Measurements from ENCODE around the gene MAPK8IP3. TPM values are rescaled to one million over a fixed set of nuclear protein-coding genes. Genes with fewer than 3 reads are reported as not detected.

MAPK8IP3 gene
- total RNA-seq, 2 experiments from 2014 or later = 146 to 157 TPM

DNA sequence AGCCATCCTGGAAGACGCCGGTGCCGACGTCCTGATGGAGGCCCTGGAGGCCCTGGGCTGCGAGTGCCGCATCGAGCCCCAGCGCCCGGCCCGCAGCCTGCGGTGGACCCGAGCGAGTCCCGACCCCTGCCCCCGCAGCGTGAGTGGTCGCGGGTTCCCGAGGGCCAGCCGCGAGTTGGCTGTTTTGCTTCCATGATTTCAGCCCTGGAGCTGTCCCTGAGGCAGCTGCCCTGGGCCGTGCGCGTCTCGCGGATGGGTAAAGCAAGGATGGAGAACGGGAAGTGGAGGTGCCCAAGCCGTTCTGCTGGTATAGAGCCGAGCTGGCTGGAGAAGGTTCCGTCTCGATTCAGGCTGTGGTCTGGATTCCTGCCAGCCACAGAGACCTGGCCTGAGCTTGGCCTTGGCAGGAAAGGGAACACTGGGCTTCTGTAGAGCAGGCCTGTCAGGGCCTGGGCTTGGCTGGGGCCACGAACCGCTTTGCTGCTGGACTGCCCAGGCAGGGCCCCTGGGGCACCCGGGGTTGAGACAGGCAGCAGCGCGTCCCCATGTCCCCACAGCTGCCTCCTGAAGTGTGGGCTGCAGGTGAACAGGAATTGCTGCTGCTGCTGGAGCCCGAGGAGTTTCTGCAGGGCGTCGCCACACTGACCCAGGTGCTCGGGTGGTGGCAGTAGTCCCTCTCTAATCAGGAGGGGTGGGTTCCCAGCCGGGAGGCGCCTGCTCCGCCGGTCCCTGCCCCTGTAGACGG is 67.9 kb downstream of the MAPK8IP3 start:
- POLR2A ChIA-PET = interaction anchor here (1.0 to 6.3 kb wide), 4 partner anchors 9 to 191 kb away, joined by 3 to 88 read pairs (median 4); partner anchors contain the start of genes FAHD1, MAPK8IP3, NUBP2 and RPS2
- no peaks in the 10 kb centered on the region for H3K9me3 Mint-ChIP-seq
- H3K4me3 Mint-ChIP-seq = peak overlapping the region; percentile 99
- H3K36me3 Mint-ChIP-seq = peaks cover 4% of the 10 kb centered on the region
- no peak for DNase-seq
- H3K27me3 Mint-ChIP-seq = no peaks in the 10 kb centered on the region
- ATAC-seq (ENCODE audit: low read depth) = peak; percentile 7
- H3K4me1 Mint-ChIP-seq = peaks cover 4% of the 10 kb centered on the region
- H3K27ac Mint-ChIP-seq = peak overlapping the region; percentile 65

DNA sequence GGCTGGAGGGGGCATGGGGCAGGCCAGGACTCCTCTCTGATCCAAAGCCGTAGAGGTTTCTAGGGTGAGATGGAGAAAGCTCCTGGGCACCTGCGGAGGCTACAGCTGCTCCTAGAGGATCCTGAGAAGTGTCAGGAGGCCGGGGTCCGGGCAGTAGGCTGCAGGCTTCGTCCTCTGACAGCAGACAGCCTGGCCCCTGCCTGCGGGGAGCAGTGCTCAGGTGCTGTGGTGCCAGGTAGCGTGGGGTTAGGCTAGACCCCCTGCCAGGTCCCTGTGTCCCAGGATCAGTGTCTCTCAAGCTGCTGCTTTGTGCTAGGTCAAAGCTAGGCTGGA is 68.4 kb downstream of the MAPK8IP3 start:
- peaks cover 4% of the 10 kb centered on the region for H3K4me1 Mint-ChIP-seq
- no peak overlapping the region for H3K27ac Mint-ChIP-seq
- no peak for ATAC-seq (ENCODE audit: low read depth)
- POLR2A ChIA-PET = interaction anchor here (1.0 to 6.3 kb wide), 4 partner anchors 9 to 190 kb away, joined by 3 to 88 read pairs (median 4); partner anchors contain the start of genes FAHD1, MAPK8IP3, NUBP2 and RPS2
- DNase-seq = no peak
- peak overlapping the region; percentile 99 for H3K4me3 Mint-ChIP-seq
- no peaks in the 10 kb centered on the region for H3K9me3 Mint-ChIP-seq
- H3K27me3 Mint-ChIP-seq = no peaks in the 10 kb centered on the region
- H3K36me3 Mint-ChIP-seq = peaks cover 4% of the 10 kb centered on the region

DNA sequence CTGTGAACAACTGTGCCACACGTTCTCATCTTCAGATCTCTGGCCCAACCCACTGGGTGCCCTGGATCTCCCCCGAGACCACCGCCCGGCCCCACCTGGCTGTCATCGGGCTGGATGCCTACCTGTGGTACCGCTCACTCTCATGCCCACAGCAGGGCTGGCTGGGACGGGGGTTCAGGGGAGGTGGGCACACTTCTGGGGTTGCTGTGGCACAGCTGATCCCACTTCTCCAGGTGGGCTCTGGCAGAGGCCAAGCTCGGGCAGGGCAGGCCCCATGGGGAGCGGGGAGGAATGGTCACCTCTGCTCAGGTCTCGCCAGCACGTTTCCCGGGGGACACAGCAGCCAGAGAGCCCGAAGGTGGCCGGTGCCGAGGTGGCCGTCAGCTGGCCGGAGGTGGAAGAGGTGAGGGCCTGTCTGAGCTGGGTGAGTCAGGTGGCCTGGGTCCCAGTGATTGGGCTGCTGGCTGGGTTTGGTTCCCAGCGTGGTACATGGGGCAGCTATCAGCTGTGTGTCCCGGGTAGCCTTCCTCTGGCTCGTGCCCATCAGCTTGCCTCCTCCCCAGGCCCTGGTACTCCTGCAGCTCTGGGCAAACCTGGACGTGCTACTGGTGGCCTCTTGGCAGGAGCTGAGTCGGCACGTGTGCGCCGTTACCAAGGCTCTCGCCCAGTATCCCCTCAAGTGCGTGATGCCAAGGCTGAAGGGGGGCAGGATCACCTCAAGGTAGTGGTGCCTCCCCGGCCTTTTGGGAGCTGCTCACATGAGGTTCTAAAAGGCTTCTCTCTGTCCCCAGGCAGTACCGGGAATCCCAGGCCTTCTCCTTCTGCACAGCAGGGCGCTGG is 69.2 kb downstream of the MAPK8IP3 start:
- ATAC-seq (ENCODE audit: low read depth) (no peak), DNase-seq (no peak)
- no peaks in the 10 kb centered on the region for H3K9me3 Mint-ChIP-seq
- peaks cover 2% of the 10 kb centered on the region for H3K36me3 Mint-ChIP-seq
- H3K4me1 Mint-ChIP-seq = peaks cover 4% of the 10 kb centered on the region
- no peaks in the 10 kb centered on the region for H3K27me3 Mint-ChIP-seq
- no peak overlapping the region for H3K4me3 Mint-ChIP-seq
- POLR2A ChIA-PET = interaction anchor here (1.8 to 6.3 kb wide), 2 partner anchors 8 to 70 kb away, joined by 6 to 88 read pairs; partner anchors contain the start of genes MAPK8IP3, NUBP2 and SPSB3
- no peak overlapping the region for H3K27ac Mint-ChIP-seq

DNA sequence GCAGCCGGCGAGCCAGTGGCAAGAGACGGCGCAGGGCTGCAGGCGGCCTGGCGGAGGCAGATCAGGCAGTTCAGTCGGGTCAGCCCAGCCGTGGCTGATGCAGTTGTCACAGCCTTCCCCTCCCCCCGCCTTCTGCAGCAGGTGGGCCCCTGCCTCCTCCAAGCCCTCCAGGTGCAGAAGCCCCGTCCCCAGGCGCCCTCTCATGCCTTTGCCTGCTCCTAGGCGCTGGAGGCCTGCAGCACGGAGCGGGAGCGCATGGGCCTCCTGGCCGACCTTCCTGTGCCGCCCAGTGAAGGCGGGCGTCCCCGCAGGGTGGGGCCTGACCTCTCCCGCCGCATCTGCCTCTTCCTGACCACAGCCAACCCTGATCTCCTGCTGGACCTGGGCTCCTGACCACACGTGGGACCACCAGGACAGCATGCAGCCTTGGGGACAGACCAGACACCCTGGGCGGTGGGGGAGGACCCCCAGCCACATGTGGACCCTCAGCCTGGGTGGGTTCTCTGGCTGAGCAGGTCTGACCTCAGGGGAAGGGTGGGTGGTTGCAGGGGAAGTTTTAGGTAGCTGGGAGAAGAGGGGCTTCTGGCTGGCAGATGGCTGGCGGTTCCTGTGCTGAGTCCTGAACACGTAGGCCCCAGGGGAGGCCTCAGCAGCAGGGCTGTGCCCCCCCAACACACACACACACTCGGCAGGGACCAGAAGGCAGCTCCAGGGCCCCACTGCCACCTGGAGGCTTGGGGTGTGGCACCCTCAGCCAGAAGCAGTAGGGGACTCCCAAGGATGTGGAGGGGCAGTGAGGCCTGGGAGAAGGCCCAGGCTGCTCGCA is 70.1 kb downstream of the MAPK8IP3 start:
- H3K27ac Mint-ChIP-seq = no peak overlapping the region
- no peak for ATAC-seq (ENCODE audit: low read depth)
- DNase-seq = no peak
- no peaks in the 10 kb centered on the region for H3K27me3 Mint-ChIP-seq
- peaks cover 8% of the 10 kb centered on the region for H3K4me1 Mint-ChIP-seq
- peaks cover 2% of the 10 kb centered on the region for H3K36me3 Mint-ChIP-seq
- POLR2A ChIA-PET = no interaction called here
- H3K4me3 Mint-ChIP-seq = no peak overlapping the region
- H3K9me3 Mint-ChIP-seq = no peaks in the 10 kb centered on the region

DNA sequence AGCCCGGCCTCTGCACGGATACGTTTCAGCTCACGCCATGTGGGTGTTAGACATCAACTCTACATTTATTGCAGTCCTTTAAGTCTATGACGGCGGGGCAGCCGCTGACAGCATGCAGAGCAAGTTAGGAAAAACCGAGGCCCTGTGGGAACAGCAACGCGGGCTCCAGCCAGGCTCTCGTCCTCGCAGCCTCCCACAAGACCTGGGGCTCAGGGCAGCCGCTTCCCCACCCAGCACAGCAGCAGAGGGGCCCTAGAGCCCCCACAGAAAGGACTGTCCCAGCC is 70.6 kb downstream of the MAPK8IP3 start:
- no peak overlapping the region for H3K27ac Mint-ChIP-seq
- H3K4me1 Mint-ChIP-seq = peaks cover 13% of the 10 kb centered on the region
- no peaks in the 10 kb centered on the region for H3K9me3 Mint-ChIP-seq
- H3K4me3 Mint-ChIP-seq = no peak overlapping the region
- H3K27me3 Mint-ChIP-seq = no peaks in the 10 kb centered on the region
- POLR2A ChIA-PET = no interaction called here
- ATAC-seq (ENCODE audit: low read depth) (no peak), DNase-seq (no peak)
- peaks cover 2% of the 10 kb centered on the region for H3K36me3 Mint-ChIP-seq

DNA sequence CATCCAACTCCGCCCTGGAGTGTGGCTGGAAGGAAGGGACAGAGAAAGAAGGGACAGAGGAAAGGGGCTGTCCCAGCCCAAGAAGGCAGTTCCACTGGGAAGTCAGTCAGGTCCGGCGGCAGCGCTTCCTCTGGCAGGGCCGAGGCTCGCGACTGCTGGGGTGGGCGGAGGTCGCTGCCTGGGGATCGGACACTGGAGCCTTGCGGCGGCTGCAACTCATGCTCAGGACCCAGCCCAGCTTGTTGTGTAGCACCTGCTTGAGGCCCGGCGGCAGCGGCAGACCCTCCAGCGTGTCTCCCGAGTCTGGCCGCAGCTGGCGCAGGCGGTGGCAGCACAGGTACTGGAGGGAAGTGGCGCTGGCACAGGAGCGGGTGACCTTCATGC is 71.0 kb downstream of the MAPK8IP3 start:
- Mint-ChIP-seq H3K27ac (no peak overlapping the region), H3K4me1 (peaks cover 15% of the 10 kb centered on the region), H3K4me3 (no peak overlapping the region), H3K36me3 (peaks cover 5% of the 10 kb centered on the region), H3K27me3 (no peaks in the 10 kb centered on the region), H3K9me3 (no peaks in the 10 kb centered on the region)
- POLR2A ChIA-PET = no interaction called here
- ATAC-seq (ENCODE audit: low read depth) (no peak), DNase-seq (no peak)

DNA sequence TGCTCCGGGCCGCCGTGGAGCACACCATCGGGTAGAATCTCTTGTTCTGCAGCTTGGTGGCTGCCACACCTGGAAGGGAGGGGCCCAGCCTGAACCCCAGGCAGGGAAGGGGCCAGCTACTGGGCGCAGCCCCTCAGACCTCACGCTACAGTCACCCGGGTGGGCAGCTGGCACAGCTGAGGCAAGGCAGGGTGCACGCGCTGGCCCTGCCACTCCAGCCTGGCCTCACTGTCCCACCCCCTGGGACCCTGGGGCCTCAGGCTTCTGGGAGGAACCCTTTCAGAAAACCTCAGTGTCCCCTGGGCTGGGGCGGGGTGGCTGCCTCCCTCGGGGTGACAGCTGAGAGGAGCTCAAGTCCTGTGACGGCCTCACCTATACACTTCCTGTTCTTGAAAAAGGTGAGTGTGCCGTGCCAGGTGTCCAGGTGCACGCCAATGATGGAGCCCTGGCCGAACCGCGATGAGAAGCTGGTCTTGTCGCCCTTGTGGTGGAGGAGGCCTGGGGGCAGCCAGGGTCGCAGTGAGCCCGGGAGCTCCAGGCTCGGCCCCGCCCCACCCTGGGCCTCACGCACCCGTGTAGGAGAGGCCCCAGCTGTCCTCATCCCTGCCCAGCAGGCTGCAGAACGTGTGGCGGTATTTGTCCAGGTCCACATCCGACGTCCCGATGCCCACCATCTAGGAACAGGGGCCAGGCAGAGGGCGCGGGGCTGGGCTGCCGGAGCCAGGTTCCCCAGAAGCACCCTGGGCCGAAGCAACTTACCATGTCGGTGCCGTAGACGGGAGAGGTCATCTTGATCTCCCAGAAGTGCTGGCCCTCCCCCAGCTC is 71.6 kb downstream of the MAPK8IP3 start:
- DNase-seq (no peak), ATAC-seq (ENCODE audit: low read depth) (no peak)
- Mint-ChIP-seq H3K27me3 (no peaks in the 10 kb centered on the region), H3K36me3 (peaks cover 3% of the 10 kb centered on the region), H3K4me1 (peaks cover 12% of the 10 kb centered on the region), H3K4me3 (no peak overlapping the region), H3K27ac (no peak overlapping the region), H3K9me3 (no peaks in the 10 kb centered on the region)
- POLR2A ChIA-PET = no interaction called here

DNA sequence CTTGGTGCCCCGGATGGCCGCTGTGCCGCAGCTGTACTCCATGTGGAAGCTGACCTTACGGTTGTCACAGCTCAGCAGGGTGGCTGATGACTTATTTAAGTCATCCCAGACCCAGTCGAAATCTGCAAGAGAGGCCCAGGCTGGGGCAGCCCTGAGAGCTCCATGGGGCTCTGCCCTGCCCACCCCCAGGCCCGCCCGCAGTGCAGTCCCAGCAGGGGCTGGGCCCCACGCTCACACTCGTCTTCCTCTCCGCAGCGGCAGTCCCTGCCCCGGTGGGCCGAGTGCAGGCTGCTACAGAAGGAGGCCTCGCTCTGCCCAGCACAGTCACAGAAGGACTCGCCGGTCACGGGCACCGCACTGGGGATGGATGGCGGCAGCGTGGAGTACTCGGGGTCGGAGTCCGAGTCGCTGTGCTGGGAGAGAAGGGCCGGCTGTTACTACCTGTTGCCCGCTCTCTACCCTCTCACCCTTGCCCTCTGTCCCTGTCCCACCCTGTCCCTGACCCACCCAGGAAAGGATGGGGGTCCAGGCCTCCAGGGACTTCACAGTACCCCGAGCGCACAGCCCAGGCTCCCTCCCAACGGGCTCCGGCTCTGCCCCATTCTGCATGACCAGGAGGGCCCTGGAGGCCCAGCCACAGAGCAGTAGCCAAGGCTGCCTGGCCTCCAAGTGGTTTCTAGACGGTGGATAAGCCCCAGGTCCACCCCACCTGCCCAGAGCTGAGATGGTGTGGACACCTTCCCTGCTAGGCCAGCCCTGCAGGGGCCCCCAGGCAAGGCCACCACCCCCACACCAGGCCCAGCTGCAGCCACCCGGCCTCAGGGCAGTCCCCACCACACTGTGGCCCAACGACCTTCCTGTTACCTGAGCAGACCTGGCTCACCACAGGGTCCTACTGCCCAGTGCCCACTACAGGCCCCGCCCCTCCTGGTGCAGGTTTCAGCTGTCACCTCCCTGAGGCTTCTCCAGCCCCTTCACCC is 72.5 kb downstream of the MAPK8IP3 start:
- no peaks in the 10 kb centered on the region for H3K9me3 Mint-ChIP-seq
- POLR2A ChIA-PET = interaction anchor here (1.5 kb wide), 1 partner anchor 9 kb away, joined by 4 read pairs; no protein-coding TSS in a partner anchor
- no peak overlapping the region for H3K4me3 Mint-ChIP-seq
- ATAC-seq (ENCODE audit: low read depth) (no peak), DNase-seq (no peak)
- H3K27me3 Mint-ChIP-seq = no peaks in the 10 kb centered on the region
- peak overlapping the region; percentile 20 for H3K27ac Mint-ChIP-seq
- peaks cover 3% of the 10 kb centered on the region for H3K36me3 Mint-ChIP-seq
- H3K4me1 Mint-ChIP-seq = peaks cover 14% of the 10 kb centered on the region

DNA sequence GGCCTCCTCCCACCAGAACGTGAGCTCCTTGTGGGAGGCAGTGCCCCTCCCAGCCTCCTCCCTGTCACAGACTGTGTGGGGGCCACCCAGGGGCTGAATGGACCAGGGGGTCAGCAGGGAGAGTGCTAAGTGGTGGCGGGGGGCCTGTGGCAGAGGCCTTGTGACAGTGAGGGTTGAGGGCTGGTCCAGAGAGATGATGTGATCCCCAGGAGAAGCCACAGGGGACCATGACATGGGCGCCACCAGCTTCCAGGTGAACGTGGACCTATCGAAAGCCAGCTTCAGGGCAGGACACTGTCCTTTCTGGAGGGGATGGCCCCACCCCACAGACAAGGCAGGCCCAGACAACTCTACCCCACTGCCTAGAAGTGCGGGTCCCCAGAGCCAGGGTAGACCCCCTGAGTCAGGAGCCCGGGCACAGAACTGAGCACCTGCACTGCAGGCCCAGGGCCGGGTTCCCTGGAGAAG is 73.3 kb downstream of the MAPK8IP3 start:
- H3K4me1 Mint-ChIP-seq = peaks cover 16% of the 10 kb centered on the region
- H3K9me3 Mint-ChIP-seq = no peaks in the 10 kb centered on the region
- ATAC-seq (ENCODE audit: low read depth) (no peak), DNase-seq (no peak)
- H3K27ac Mint-ChIP-seq = peak overlapping the region; percentile 20
- POLR2A ChIA-PET = interaction anchor here (1.5 kb wide), 1 partner anchor 9 kb away, joined by 4 read pairs; no protein-coding TSS in a partner anchor
- no peaks in the 10 kb centered on the region for H3K27me3 Mint-ChIP-seq
- H3K36me3 Mint-ChIP-seq = peaks cover 3% of the 10 kb centered on the region
- H3K4me3 Mint-ChIP-seq = no peak overlapping the region

DNA sequence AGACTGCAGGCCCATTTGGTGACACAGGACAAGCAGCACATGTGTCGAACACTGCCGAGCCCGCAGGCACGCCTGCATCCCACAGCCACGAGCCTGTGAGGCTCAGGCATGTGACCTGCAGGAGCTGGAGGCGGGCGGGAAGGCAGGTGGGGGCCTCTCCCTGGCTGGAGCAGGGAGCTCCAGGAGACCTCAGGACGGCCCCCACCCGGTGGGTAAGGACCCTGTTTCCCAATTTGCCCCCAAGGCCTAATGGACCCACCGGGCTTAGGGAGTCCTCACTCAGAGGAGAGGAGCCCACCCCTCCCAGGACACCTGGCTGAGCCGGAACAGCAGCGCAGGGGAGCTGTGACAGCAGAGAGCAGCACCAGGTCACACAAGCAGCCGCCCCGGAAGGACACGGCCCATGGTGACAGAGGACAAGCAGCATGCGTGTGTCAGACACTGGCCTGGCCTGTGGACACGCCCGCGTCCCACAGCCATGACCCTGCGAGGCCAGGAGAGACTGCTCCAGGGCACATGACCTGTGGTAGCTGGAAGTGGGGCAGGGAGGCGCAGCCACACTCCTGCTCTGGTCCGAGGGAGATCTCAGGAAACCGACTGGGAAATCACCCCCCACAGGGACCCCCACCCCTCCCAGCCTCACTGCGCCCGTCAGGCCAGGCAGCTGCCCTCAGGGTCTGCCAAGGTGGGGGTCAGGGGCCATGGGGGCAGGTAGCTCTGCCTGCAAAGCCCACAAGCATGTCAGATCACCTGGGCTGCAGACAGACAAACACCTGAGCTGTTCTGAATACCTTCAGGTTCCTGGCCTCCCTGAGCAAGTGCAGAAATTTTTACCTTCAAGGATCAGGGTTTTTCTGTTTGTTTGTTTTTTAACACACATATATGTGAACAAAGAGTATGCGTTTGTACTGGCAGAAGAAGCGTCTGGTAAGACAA is 74.0 kb downstream of the MAPK8IP3 start:
- H3K9me3 Mint-ChIP-seq = no peaks in the 10 kb centered on the region
- ATAC-seq (ENCODE audit: low read depth) (no peak), DNase-seq (no peak)
- H3K4me3 Mint-ChIP-seq = no peak overlapping the region
- no peak overlapping the region for H3K27ac Mint-ChIP-seq
- H3K4me1 Mint-ChIP-seq = peaks cover 16% of the 10 kb centered on the region
- peaks cover 3% of the 10 kb centered on the region for H3K36me3 Mint-ChIP-seq
- POLR2A ChIA-PET = interaction anchor here (0.8 to 1.5 kb wide), 2 partner anchors 9 to 10 kb away, joined by 3 to 4 read pairs; partner anchors contain the start of gene NME3
- no peaks in the 10 kb centered on the region for H3K27me3 Mint-ChIP-seq

DNA sequence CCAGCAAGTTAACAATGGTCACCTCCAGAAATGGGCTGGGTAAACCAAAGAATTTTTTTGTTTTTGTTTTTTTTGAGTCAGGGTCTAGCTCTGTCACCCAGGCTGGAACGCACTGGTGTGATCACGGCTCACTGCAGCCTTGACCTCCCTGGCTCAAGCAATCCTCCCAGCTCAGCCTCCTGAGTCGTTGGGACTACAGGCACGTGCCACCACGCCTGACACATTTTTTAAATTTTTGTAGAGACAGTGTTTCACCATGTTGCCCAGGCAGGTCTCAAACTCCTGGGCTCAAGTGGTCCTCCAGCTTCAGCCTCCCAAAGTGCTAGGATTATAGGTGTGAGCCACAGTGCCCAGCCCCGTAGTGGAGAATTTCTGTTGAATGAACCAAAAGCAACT is 74.7 kb downstream of the MAPK8IP3 start:
- Mint-ChIP-seq H3K4me3 (peak overlapping the region; percentile 89), H3K4me1 (peaks cover 17% of the 10 kb centered on the region), H3K27me3 (no peaks in the 10 kb centered on the region), H3K9me3 (no peaks in the 10 kb centered on the region), H3K36me3 (peaks cover 3% of the 10 kb centered on the region), H3K27ac (no peak overlapping the region)
- no peak for ATAC-seq (ENCODE audit: low read depth)
- DNase-seq = no peak
- POLR2A ChIA-PET = interaction anchor here (0.8 to 1.1 kb wide), 2 partner anchors 10 to 18 kb away, joined by 3 read pairs; partner anchors contain the start of gene NME3
